ENCODE data around the gene GABRB1. TPM values are rescaled to one million over a fixed set of nuclear protein-coding genes. Genes with fewer than 3 reads are reported as not detected.
A peak's percentile ranks its signal among the peaks of the same experiment; 100 is the strongest.

GABRB1 gene
- total and polyA plus RNA-seq, 2 experiments from 2014 or later, result not detected

- no peak for DNase-seq
- no peaks in the 10 kb centered on the region for H3K9me2 ChIP-seq (ENCODE audit: insufficient read depth)
- WGBS, 2 experiments (ENCODE audit: low coverage in 1 of 2, low lambda C conversion rate in 2 of 2, missing lambda C conversion rate in 2 of 2), result 0 to 17% methylated on average over 1 of the region's 1 CpG
These were observed 89.4 kb downstream of the GABRB1 start for GRCh38 chr4:47120783-47121182.

DNA sequence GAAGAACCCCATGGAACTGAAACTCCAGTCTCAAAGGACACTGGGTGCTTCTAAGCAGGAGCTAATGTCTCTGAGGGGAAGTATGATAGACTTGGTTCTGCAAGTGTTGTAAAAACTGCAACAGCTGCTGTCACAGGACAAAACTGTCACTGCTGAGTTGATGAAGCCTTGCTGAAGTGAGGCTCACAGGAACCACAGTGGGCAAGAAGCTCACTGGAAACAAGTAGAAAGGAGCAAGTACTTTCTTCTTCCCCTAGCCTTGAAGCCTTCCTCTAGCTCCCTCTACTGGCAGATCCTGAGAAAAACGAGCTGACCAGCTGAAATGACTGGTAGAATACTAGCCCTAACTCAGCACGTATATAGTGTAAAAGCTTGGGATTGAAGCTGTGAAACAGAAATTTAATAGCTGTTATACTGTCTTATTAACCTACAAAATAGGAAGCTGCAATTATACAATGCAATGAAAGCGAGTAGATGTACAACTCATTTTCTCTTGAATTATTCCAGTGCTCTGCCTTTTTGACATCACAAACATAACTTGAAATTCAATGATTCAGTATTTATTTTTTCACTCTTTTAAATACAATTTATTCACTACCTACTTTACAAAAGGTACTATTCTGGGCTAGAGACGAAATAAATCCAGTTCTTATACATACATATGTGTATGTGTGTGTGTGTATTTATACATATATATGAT is 91.4 kb downstream of the GABRB1 start:
- Histone ChIP-seq H3K4me3 (no peak overlapping the region), H3K4me2 (ENCODE audit: unreplicated experiment) (no peak overlapping the region), H3K36me3 (ENCODE audit: low read depth) (no peaks in the 10 kb centered on the region), H3K79me2 (ENCODE audit: insufficient read depth) (no peaks in the 10 kb centered on the region), H3F3A (ENCODE audit: insufficient read depth) (no peaks in the 10 kb centered on the region), H3K4me1 (ENCODE audit: insufficient read depth) (no peaks in the 10 kb centered on the region), H4K20me1 (ENCODE audit: insufficient read depth) (no peaks in the 10 kb centered on the region), H3K9me3 (ENCODE audit: low read depth) (no peaks in the 10 kb centered on the region), H3K27ac (no peak overlapping the region), H3K9ac (no peak overlapping the region), H3K27me3 (replicated peaks; ENCODE audit: insufficient read depth) (no peaks in the 10 kb centered on the region), H3K9me2 (ENCODE audit: insufficient read depth) (no peaks in the 10 kb centered on the region), H2AFZ (no peak overlapping the region)
- 4 to 8% methylated on average over 4 of the region's 4 CpGs for WGBS, 2 experiments (ENCODE audit: low coverage in 1 of 2, low lambda C conversion rate in 2 of 2, missing lambda C conversion rate in 2 of 2)
- peak; percentile 57 for DNase-seq
- in situ Hi-C loops (cut with MboI), result no loop called here
- no peak for TF ChIP-seq EZH2phosphoT487 (IDR thresholded peaks at IDR 0.05; ENCODE audit: insufficient read depth, low read depth)
- no peak for TF ChIP-seq EZH2 (IDR thresholded peaks at IDR 0.05; ENCODE audit: insufficient read depth, poor library complexity, severe bottlenecking)

More at GRCh38 chr4:47120783-47121182, 89.4 kb downstream of the GABRB1 start:
- no peaks in the 10 kb centered on the region for H3K9me3 ChIP-seq (ENCODE audit: low read depth)
- H3K27ac ChIP-seq, result no peak overlapping the region
- H3K4me1 ChIP-seq (ENCODE audit: insufficient read depth), result no peaks in the 10 kb centered on the region
- no peak overlapping the region for H3K4me3 ChIP-seq
- no peaks in the 10 kb centered on the region for H3K27me3 ChIP-seq (replicated peaks; ENCODE audit: insufficient read depth)
- H3K36me3 ChIP-seq (ENCODE audit: low read depth), result no peaks in the 10 kb centered on the region
- in situ Hi-C loops (cut with MboI), result no loop called here
- no peak for TF ChIP-seq EZH2 (IDR thresholded peaks at IDR 0.05; ENCODE audit: insufficient read depth, poor library complexity, severe bottlenecking)
- no peak for TF ChIP-seq EZH2phosphoT487 (IDR thresholded peaks at IDR 0.05; ENCODE audit: insufficient read depth, low read depth)
- no peaks in the 10 kb centered on the region for H4K20me1 ChIP-seq (ENCODE audit: insufficient read depth)
- no peaks in the 10 kb centered on the region for H3F3A ChIP-seq (ENCODE audit: insufficient read depth)
- no peak overlapping the region for H3K4me2 ChIP-seq (ENCODE audit: unreplicated experiment)
- H3K79me2 ChIP-seq (ENCODE audit: insufficient read depth), result no peaks in the 10 kb centered on the region
- H2AFZ ChIP-seq, result no peak overlapping the region
- no peak overlapping the region for H3K9ac ChIP-seq

DNA sequence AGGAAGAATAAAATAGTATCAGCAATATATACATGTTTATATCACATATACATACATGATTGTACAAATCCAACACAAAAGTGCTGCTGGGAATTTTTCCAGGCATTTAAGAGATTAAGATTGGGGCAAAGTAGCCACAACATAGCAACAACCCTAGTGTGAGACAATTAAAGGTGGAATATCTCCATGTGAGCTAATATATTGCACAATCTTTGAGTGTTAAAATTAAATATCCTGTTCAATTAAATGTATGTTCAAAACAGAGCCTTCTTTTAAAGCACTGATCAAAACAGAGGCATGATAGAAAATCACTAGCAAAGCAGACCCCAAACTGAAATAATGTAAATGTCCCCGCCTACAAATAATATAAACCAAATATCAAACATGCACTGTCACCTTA is 97.6 kb downstream of the GABRB1 start:
- no peaks in the 10 kb centered on the region for H4K20me1 ChIP-seq (ENCODE audit: insufficient read depth)
- H3K9ac ChIP-seq, result no peak overlapping the region
- no peaks in the 10 kb centered on the region for H3K9me2 ChIP-seq (ENCODE audit: insufficient read depth)
- no peak for DNase-seq
- H3K9me3 ChIP-seq (ENCODE audit: low read depth), result no peaks in the 10 kb centered on the region
- H3K4me2 ChIP-seq (ENCODE audit: unreplicated experiment), result no peak overlapping the region
- in situ Hi-C loops (cut with MboI), result no loop called here
- no peaks in the 10 kb centered on the region for H3K36me3 ChIP-seq (ENCODE audit: low read depth)
- no peaks in the 10 kb centered on the region for H3K79me2 ChIP-seq (ENCODE audit: insufficient read depth)
- TF ChIP-seq EZH2 (IDR thresholded peaks at IDR 0.05; ENCODE audit: insufficient read depth, poor library complexity, severe bottlenecking) (no peak), EZH2phosphoT487 (IDR thresholded peaks at IDR 0.05; ENCODE audit: insufficient read depth, low read depth) (no peak)
- 19 to 23% methylated on average over 1 of the region's 1 CpG for WGBS, 2 experiments (ENCODE audit: low coverage in 1 of 2, low lambda C conversion rate in 2 of 2, missing lambda C conversion rate in 2 of 2)
- H3K27me3 ChIP-seq (replicated peaks; ENCODE audit: insufficient read depth), result no peaks in the 10 kb centered on the region
- H3K4me1 ChIP-seq (ENCODE audit: insufficient read depth), result no peaks in the 10 kb centered on the region
- H3K27ac ChIP-seq, result no peak overlapping the region
- H3F3A ChIP-seq (ENCODE audit: insufficient read depth), result no peaks in the 10 kb centered on the region
- H3K4me3 ChIP-seq, result no peak overlapping the region
- H2AFZ ChIP-seq, result no peak overlapping the region

GRCh38 chr4:47135210-47135609 is 103.8 kb downstream of the GABRB1 start:
- Histone ChIP-seq H3K36me3 (ENCODE audit: low read depth) (no peaks in the 10 kb centered on the region), H3K4me3 (no peak overlapping the region), H3K79me2 (ENCODE audit: insufficient read depth) (no peaks in the 10 kb centered on the region), H3K4me2 (ENCODE audit: unreplicated experiment) (no peak overlapping the region), H4K20me1 (ENCODE audit: insufficient read depth) (no peaks in the 10 kb centered on the region), H3K27me3 (replicated peaks; ENCODE audit: insufficient read depth) (no peaks in the 10 kb centered on the region; the same call in 1 of the 2 replicates), H3K4me1 (ENCODE audit: insufficient read depth) (no peaks in the 10 kb centered on the region), H3F3A (ENCODE audit: insufficient read depth) (no peaks in the 10 kb centered on the region), H3K9me2 (ENCODE audit: insufficient read depth) (no peaks in the 10 kb centered on the region; the same call in 1 of the 2 replicates), H3K9ac (no peak overlapping the region), H3K27ac (no peak overlapping the region), H2AFZ (no peak overlapping the region), H3K9me3 (ENCODE audit: low read depth) (no peaks in the 10 kb centered on the region)
- 38 to 40% methylated on average over 4 of the region's 4 CpGs for WGBS, 2 experiments (ENCODE audit: low coverage in 1 of 2, low lambda C conversion rate in 2 of 2, missing lambda C conversion rate in 2 of 2)
- no peak for DNase-seq
- TF ChIP-seq EZH2 (IDR thresholded peaks at IDR 0.05; ENCODE audit: insufficient read depth, poor library complexity, severe bottlenecking), result no peak
- TF ChIP-seq EZH2phosphoT487 (IDR thresholded peaks at IDR 0.05; ENCODE audit: insufficient read depth, low read depth), result no peak
- in situ Hi-C loops (cut with MboI), result no loop called here
